GM20000 (cell line): ENCODE data around the gene CLEC9A.

Source experiments
- DNase-seq: peaks from one replicate; pipeline ENCODE4 v3.0.0; 2012; ENCODE audit warnings: low spot score
- TF ChIP-seq, protein P1 (sequence below): IDR thresholded peaks from 2 replicates; pipeline ENCODE4 v1.5.1; 2012; ENCODE audit warnings: mild to moderate bottlenecking, control low read depth; ENCODE audit errors: extremely low read depth, missing control alignments

CLEC9A gene

GRCh38 chr12:10031771-10032175, 1.3 kb downstream of the CLEC9A start:
- no peak for DNase-seq
- TF ChIP-seq, protein P1, sequence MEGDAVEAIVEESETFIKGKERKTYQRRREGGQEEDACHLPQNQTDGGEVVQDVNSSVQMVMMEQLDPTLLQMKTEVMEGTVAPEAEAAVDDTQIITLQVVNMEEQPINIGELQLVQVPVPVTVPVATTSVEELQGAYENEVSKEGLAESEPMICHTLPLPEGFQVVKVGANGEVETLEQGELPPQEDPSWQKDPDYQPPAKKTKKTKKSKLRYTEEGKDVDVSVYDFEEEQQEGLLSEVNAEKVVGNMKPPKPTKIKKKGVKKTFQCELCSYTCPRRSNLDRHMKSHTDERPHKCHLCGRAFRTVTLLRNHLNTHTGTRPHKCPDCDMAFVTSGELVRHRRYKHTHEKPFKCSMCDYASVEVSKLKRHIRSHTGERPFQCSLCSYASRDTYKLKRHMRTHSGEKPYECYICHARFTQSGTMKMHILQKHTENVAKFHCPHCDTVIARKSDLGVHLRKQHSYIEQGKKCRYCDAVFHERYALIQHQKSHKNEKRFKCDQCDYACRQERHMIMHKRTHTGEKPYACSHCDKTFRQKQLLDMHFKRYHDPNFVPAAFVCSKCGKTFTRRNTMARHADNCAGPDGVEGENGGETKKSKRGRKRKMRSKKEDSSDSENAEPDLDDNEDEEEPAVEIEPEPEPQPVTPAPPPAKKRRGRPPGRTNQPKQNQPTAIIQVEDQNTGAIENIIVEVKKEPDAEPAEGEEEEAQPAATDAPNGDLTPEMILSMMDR, result no peak

DNA sequence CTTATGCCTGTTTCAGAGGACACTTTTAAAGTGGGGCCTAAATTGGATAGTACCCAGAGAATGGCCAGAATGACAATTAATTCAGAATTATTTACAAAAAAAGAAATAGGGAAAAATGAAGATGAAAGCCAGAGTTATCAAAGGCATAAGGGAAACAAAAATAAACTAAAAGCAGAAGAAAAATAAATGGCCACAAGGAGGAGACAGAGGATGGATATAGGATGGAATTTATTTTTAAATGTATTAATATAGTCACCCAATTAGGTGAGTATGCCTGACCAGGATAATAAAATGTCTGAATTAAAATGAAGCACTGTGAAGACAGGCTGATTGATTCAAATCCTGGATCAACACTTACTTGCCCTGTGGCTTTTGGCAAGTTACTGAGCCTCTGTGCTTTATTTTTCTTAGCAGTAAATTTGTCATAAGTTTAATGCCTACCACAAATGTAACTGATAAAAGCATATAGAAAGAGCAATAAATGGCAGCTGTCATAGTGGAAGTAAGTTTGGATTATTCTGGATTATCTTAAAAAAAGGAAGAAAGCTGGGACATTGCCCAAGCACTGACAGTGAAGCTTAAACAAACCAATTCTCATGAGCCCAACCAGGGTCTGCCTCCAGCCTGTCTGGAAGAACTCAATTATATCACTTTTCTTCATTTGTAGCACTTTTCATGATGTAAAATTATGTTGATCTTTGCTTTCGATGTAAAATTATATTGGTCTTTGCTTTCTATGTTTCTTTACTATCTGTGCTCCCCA, 3.5 kb downstream of the CLEC9A start:
- TF ChIP-seq, protein P1, result no peak
- DNase-seq, result peak; percentile 16

DNA sequence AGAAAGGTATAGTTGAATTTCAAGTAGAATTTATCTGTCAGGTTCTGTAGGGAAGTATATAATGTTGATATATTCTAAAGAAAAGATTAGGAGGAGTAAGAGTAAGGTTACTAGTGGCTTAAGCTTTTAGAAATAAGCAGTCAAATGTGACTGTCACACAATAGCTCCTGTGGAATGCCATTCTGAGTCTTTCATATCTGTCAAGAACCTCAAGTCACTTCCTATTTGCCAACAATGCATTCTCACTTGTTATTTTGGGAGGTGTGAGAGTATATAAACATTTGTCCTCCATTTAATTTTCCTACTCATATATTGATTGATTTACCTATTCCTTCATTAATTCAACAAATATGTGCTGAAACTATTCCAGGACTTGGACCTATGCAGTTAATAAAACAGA, 11.7 kb downstream of the CLEC9A start:
- no peak for DNase-seq
- TF ChIP-seq, protein P1, result no peak

GRCh38 chr12:10048526-10048925, 18.0 kb downstream of the CLEC9A start:
- DNase-seq, result no peak
- TF ChIP-seq, protein P1, result no peak

- TF ChIP-seq, protein P1, result no peak
- DNase-seq, result no peak
Observed at GRCh38 chr12:10052193-10052913, 21.9 kb downstream of the CLEC9A start.

DNA sequence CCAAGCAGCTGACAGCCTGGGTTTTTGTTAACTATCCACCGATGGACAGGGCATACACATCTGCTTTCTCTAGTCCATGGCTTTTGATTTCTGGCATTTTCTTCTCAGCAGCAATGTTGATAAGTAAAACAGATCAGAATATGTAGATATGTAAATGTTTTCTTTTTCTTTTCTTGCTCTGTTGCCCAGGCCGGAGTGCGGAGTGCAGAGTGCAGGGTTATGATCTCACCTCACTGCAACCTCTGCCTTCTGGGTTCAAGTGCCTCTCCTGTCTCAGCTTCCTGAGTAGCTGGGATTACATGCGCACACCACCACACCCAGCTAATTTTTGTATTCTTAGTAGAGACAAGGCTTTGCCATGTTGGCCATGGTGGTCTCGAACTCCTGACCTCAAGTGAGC, 27.9 kb downstream of the CLEC9A start:
- DNase-seq, result no peak

GRCh38 chr12:10065241-10065640, 34.8 kb downstream of the CLEC9A start:
- TF ChIP-seq, protein P1, result no peak
- no peak for DNase-seq

More for the DNA sequence above, 27.9 kb downstream of the CLEC9A start:
- TF ChIP-seq, protein P1, result no peak
